KBM-7 (cell line): ENCODE data around the gene PLA2G7.
A peak's percentile ranks its signal among the peaks of the same experiment; 100 is the strongest.
"Not testable (repeated sequence)": the region's sequence is repeated elsewhere in the genome, so short reads cannot be mapped to it uniquely, and the experiment has no call there.

Experiments used
- DNase-seq: peaks from one replicate; pipeline ENCODE4 v3.0.0-alpha.2; 2015
- in situ Hi-C: fragments of 300-500 bp; cut with MboI; formaldehyde crosslinking; loops from 2 replicates; pipeline ENCODE4 v1.14.3; 2020; ENCODE audit warnings: low sequenced_read_pairs, low pct_unique_long_range_greater_than_20kb, mixed read lengths

PLA2G7 gene

DNA sequence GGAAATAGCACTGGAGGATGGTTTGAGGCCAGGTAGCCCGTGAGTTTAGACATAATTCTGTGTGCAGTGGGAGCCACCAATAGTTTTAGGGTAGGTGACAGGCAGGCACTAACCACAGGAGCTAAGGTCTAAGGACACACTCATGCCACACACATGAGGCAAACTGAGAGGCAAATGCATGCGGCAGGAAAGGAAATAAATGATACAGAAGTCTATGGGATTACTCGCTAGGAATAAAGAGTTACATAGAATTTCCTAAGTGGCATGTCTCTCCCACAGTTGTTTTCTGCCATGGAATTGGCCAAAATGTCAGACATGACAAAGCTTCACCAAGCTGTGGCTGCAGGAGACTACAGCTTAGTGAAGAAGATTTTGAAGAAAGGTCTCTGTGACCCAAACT is 16.5 kb upstream of the PLA2G7 start:
- in situ Hi-C loops, result no loop called here
- DNase-seq, result no peak

DNA sequence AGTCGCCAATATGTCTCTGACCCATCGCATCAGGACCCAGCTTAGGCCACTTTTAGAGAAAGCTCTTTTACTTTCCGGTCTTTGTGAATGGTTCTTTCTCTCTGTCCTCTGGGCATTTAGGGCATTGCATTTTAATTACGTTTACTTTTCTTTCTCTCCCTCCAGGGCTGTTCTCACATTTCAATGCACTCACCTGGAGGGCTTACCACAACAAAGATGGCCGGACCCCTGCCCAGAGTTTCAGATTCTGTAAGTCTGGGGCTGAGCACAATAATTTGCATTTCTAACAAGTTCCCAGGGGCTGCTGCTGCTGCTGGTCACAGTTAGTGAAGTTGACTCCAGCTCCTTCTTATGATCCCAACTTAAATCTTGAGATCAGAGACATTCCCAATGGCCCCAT is 14.6 kb upstream of the PLA2G7 start:
- no peak for DNase-seq
- in situ Hi-C loops, result no loop called here

DNA sequence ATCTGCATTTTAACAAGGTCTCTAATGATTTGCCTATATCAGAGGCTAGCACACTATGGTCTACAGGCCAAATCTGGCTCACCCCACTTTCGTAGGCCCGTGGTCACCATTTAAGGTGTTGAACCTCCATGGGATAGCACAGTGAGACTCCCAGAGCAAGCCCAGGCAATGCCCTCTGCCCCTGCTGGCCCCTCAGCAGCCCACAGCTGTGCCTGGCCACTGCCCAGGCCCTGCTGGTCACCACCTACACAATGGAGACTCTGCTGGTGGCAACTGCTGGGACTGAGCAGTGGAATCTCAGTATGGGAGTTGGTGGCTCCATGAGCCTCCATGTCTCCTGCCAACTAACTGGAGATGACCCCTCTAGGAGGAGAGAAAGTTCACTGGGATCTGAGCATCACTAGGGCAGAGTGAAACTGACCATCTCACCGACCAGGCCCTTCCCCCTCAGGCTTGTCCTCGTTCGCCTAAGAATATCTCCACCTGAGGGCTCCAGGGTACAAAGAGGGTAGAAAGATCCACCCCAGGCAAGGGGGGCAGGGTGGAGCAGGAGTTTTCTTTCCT is 13.8 kb upstream of the PLA2G7 start:
- in situ Hi-C loops, result no loop called here
- no peak for DNase-seq

- in situ Hi-C loops, result no loop called here
- DNase-seq, result no peak
Measured at GRCh38 chr6:46746696-46747095, 11.5 kb upstream of the PLA2G7 start, which contains the start of gene ANKRD66. Gene ANKRD66 (plus strand): TSS chr6:46746933. CDS start chr6:46751949, 5,016 bp downstream.

DNA sequence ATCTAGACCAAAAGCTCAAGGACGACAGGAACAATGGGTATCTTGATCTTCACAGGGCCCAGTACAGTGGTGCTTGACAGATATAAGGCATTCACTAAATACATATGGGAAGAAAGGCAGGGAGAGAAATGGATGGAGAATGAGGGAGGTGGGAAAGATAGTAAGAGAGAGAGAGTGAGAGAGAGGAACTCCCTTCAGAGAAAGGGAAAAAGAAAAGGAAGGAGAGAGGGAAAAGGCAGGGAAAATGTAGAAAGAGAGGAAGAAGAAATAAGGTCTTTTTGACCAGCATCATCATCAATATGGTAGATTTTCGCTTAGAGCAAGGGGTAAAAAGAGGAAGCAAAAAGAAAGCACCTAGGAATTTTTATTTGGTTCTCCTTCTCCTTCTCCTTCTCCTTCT is 10.8 kb upstream of the PLA2G7 start:
- DNase-seq, result no peak
- in situ Hi-C loops, result no loop called here

DNA sequence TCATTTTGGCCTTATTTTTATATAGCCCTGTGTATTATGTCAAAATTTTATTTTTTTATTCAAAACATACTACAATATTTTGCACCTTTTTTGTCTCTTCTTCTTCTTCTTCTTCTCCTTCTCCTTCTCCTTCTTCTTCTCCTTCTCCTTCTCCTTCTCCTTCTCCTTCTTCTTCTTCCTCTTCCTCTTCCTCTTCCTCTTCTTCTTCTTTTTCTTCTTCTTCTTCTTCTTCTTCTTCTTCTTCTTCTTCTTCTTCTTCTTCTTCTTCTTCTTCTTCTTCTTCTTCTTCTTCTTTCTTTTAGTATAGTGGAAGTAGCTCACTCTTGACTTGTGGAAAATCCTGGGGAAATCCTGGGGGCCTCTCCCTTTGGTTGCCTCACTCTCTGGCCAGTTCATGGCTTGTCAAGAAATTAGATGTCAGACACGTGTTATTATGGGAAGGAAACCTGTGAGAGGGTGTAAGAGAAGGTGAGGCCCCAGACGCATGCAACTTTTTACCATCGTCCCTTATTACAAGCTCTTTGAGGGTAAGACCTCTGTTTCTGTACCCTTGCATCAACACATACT is 9.1 kb upstream of the PLA2G7 start:
- in situ Hi-C loops, DNase-seq: not testable (repeated sequence)

DNA sequence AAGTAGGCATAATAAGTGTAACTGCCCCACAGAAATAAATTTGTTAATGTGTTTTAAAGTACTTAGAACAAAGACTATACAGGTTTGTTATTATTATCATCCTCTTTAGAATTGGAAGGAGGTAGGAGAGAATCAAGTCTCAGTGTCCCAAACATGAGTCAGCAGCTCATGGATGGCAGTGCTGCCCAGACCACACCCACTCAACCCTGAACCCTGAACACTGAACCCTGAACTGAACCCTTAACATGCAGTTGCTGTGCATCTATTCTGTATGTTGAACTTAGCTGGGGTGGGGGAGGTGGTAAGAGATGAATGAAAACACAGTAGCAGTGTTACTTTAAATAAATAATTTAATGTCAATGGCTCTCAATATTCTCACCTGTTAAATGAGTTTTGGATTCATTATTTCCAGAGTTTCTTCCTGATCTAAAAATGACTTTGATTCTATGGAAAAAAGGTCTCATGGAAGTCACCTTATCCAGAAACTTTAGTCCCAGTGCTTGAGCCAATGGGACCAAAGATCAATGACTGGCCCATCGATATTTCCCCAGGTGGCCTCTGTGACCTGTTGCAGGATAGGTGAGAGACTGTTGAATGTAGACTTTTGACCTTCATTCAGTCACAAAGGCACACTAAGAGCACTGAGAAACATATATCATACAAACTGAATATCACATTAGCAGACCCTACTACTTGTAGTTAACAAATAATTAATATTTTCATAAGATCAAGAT is 8.4 kb upstream of the PLA2G7 start:
- in situ Hi-C loops, result no loop called here

GRCh38 chr6:46741910-46742309 is 6.7 kb upstream of the PLA2G7 start:
- in situ Hi-C loops, result no loop called here
- no peak for DNase-seq

More for the DNA sequence above, 8.4 kb upstream of the PLA2G7 start:
- DNase-seq, result no peak

- in situ Hi-C loops, result no loop called here
Measured at GRCh38 chr6:46741482-46741881, 6.3 kb upstream of the PLA2G7 start.

DNA sequence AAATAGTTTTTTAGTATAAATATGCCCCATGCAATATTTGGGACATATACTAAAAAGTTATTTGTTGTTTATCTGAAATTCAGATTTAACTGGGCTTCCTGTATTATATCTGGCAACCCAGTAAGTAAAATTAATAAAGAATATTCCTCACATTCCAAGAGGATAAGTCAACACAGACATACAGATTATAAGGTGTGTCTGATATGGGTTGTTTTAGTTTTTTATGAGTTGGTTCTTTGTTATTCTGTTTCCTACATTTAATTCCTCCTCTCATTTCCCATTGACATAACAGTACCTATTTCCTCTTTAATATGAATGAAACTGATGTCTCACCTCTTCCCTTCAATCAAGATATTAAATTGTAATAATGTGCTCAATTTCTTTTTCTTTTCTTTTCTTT is 1.7 kb upstream of the PLA2G7 start:
- in situ Hi-C loops, result no loop called here
- DNase-seq, result no peak

More at GRCh38 chr6:46741482-46741881, 6.3 kb upstream of the PLA2G7 start:
- no peak for DNase-seq

DNA sequence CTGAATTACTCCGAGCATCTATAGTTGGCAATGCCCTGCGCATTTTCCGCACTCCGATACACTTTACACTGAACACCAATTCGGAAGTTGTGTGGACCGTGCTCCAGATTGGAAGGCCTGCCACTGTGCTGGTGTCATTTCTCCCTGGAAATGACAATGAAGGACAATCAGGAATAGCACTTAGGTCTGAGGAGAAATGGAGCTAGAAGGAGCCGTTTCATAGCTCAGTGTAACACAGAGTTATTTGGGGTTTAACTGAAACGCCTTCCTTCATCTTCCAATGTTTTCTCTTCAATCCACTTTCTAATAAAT is 501 bp upstream of the PLA2G7 start:
- in situ Hi-C loops, result no loop called here
- DNase-seq, result no peak

- in situ Hi-C loops, result no loop called here
- DNase-seq, result no peak
Measured at GRCh38 chr6:46733341-46733801, 1.8 kb downstream of the PLA2G7 start.

- in situ Hi-C loops, result no loop called here
- DNase-seq, result no peak
Measured at GRCh38 chr6:46730921-46731461, 4.2 kb downstream of the PLA2G7 start.

DNA sequence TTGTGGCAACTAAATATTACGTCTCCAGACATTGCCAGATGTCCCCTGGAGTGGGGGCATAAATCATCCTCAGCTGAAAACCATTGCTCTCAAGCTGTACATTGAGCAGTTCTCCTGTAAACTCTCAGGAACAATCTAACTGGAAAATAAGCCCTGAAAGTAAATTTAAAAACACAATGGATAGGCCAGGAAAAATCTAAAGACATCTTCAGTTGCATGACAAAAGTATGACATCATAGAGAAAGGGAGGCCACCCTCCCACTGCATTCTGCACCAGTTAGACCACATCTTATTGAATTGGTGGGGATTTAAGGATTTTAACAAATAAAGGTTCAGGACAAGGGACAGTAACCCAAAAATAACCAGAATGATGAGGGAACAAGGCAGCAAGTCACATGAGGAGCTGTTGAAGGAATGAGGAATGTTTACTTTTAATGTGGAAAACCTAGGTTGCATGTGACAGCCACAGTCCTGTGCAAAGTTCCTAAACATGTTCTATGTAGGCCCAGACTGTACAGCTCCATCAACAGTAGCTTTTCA is 5.3 kb downstream of the PLA2G7 start:
- no peak for DNase-seq
- in situ Hi-C loops, result no loop called here

- DNase-seq, result no peak
- in situ Hi-C loops, result no loop called here
Measured at GRCh38 chr6:46720401-46720800, 14.8 kb downstream of the PLA2G7 start.

DNA sequence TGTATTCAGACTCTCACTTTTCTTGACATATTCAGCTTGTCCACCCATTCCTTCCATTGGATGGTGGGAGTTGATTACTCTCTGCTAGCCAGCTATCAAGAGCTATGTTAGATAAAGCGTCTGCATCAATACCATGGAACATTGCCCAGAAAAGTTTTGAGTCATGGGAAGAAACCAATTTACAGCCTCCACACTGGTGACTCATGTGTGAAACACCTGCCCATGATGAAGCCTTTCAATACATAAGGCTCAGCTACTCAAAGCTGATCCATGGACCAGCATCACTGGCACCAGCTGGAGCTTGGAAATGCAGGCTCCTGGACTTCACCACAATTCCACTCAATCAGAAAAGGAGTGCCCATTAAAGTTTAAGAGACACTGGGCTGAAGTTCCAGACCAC is 16.1 kb downstream of the PLA2G7 start:
- no peak for DNase-seq
- in situ Hi-C loops, result no loop called here

GRCh38 chr6:46715141-46715540 is 20.0 kb downstream of the PLA2G7 start:
- DNase-seq, result no peak
- in situ Hi-C loops, result no loop called here

DNA sequence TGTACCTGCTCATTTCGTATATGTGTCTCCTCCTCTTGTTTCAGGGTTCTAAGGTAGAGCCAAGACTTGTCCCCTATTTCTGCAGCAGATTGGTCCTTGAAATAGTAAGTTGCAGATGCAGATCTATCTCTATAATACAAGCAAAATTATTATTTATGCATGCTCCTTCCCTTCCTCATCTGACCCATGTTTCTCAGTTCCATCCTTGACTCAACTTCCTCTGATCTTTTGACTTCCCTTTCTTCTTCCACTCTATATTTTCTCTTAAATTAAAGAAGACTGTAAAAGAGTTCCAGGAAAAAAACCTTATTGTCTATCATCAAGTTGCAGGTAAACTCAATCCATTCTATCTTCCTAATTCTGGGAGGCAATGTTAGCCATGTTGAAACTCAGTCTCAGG is 23.7 kb downstream of the PLA2G7 start:
- in situ Hi-C loops, result no loop called here
- no peak for DNase-seq

GRCh38 chr6:46706464-46706863 is 28.7 kb downstream of the PLA2G7 start:
- in situ Hi-C loops, result no loop called here
- no peak for DNase-seq

GRCh38 chr6:46704562-46704961 is 30.6 kb downstream of the PLA2G7 start:
- in situ Hi-C loops, result no loop called here
- DNase-seq, result peak; percentile 32
